GM12875 (cell line): ENCODE measurements around the gene IRAK1.

Source experiments
- H3K4me3 ChIP-seq: one replicate; pipeline ENCODE4 v1.5.1; 2011; ENCODE audit warnings: low read depth, low read length, control low read depth
- CTCF ChIP-seq: IDR thresholded peaks from 2 replicates; pipeline ENCODE4 v1.5.1; 2011; ENCODE audit warnings: low read depth, mild to moderate bottlenecking, control low read depth, inconsistent platforms, low read length, moderate library complexity, borderline replicate concordance; ENCODE audit not compliant: insufficient read depth

IRAK1 gene

GRCh38 chrX:154011376-154012335, 8.0 kb downstream of the IRAK1 start:
- no peak for TF ChIP-seq CTCF
- H3K4me3 ChIP-seq: no peak overlapping the region

DNA sequence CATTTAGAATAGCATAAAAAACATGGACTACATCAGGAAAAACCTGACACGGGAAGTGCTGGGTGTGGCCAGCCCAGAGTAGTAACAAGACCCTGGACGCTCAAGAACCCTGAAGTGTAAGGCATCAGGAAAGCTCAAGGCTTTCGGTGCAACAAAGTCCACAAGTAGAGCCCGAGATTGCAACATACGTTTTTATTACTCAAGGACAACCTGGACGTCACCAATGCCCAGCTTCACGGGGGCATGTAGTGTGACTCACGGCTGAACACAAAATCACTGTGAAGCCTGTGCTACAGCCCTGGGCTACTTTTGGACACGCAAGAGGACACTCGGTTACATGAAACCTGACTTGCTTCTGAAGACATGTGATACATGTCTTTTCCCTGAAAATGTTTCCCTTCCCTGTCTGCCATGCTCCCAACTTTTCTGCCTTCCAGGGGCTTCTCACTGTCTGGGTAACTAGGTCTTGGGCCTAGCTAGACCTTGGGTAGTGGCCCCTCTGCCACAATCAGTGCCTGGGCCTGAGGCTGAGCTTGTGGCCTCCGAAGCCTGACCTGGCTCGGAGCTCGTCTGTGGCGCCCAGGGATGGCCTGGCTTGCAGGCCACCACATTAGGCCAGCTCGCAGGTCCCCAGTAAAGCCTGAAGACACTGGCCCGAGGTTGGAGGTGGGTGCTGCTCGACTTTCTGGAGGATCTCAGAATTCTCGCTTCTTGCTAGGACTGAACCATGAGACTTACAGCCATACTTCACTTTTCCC, 9.2 kb downstream of the IRAK1 start:
- no peak overlapping the region for H3K4me3 ChIP-seq
- TF ChIP-seq CTCF: no peak

DNA sequence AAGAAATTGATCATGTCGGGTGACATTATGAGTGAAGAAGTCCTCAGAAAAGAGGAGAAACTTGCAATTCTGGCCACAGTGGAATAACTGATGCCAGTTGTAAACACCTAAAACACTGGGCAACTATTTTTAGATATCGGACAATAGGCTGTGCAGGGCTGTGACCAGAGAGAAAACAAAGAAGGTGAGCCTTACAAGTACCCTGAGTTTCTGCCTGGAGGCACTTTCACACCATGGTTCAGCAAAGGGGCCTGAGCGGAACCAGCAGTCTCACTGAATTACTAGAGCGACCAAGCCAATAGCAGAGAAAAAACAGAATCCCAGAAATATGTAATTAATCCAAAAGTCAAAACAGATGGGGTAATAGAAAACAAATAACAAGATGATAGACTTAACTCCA, 11.2 kb downstream of the IRAK1 start:
- H3K4me3 ChIP-seq: no peak overlapping the region
- no peak for TF ChIP-seq CTCF

GRCh38 chrX:154006947-154007346, 12.8 kb downstream of the IRAK1 start:
- TF ChIP-seq CTCF: no peak
- no peak overlapping the region for H3K4me3 ChIP-seq

- no peak for TF ChIP-seq CTCF
- no peak overlapping the region for H3K4me3 ChIP-seq
These were observed 15.4 kb downstream of the IRAK1 start for GRCh38 chrX:154004315-154004714.

DNA sequence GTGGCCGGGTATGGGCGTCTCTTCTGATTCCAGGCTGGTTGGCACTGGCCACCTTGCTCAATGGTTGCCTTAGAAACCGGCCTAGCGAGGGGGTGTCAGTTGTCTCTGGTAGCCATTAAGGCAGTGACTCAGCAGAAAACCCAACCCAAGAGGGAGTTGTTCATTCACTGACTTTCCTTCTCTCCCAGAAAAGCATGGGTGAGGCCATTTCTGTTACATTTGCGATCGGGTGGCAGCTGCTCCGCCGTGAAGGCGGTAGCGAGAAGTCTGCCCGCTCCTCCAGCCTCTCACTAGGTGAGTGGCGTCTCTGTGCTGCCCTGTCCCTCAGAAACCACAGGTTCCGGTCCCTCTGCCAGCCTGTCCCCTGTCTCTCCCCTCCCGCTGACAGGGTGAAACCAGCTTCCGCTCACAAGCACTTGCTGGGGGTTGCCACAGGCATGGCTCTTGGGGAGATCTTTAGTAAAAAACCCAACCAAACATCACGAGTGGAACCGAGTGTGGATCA, 17.4 kb downstream of the IRAK1 start:
- no peak for TF ChIP-seq CTCF
- H3K4me3 ChIP-seq: no peak overlapping the region
